Measurements from ENCODE around the gene MUCL3.

Gene MUCL3

DNA sequence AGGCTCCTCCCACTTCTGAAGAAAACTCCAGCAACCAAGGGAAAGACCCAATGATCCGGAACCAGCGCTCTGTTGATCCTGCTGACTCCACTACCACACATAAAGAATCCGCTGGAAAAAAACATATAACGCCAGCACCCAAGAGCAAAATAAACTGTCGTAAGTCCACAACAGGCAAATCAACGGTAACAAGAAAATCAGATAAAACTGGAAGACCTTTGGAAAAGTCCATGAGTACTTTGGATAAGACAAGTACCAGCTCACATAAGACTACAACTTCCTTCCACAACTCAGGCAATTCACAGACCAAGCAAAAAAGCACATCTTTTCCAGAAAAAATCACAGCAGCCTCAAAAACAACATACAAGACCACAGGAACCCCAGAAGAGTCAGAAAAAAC is 8.0 kb downstream of the MUCL3 start:
- DNase-seq: no peak
- no peak overlapping the region for H3K4me3 ChIP-seq (ENCODE audit: control insufficient read depth in 1 of 7, extremely low read depth in 1 of 7, insufficient read depth in 4 of 7, low read depth in 2 of 7, low read length in 6 of 7)
- no peaks in the 10 kb centered on the region for H3K4me1 ChIP-seq (ENCODE audit: control extremely low read depth in 1 of 4, control insufficient read depth in 4 of 4, insufficient read depth in 4 of 4, low read length in 3 of 4)
- CTCF ChIA-PET: no interaction called here
- POLR2A ChIA-PET: no interaction called here
- 100% methylated on average over 6 of the region's 6 CpGs for WGBS (ENCODE audit: insufficient coverage)
- H3K9me3 ChIP-seq (ENCODE audit: control extremely low read depth in 1 of 5, control insufficient read depth in 4 of 5, insufficient read depth in 2 of 5, low read depth in 1 of 5, low read length in 4 of 5): peaks cover 0 to 6% (median 0%) of the 10 kb centered on the region in 5 experiments
- H3K27me3 ChIP-seq (replicated peaks in 2 of 5; ENCODE audit: control insufficient read depth in 4 of 5, insufficient read depth in 5 of 5, low read length in 4 of 5): peaks cover 8 to 54% (median 27%) of the 10 kb centered on the region in 5 experiments
- H3K27ac ChIP-seq (ENCODE audit: insufficient read depth in 1 of 2, low read depth in 1 of 2, low read length in 2 of 2, poor library complexity in 1 of 2, severe bottlenecking in 2 of 2): no peak overlapping the region
- no peaks in the 10 kb centered on the region for H3K36me3 ChIP-seq (ENCODE audit: control insufficient read depth in 4 of 4, insufficient read depth in 4 of 4, low read length in 3 of 4)

DNA sequence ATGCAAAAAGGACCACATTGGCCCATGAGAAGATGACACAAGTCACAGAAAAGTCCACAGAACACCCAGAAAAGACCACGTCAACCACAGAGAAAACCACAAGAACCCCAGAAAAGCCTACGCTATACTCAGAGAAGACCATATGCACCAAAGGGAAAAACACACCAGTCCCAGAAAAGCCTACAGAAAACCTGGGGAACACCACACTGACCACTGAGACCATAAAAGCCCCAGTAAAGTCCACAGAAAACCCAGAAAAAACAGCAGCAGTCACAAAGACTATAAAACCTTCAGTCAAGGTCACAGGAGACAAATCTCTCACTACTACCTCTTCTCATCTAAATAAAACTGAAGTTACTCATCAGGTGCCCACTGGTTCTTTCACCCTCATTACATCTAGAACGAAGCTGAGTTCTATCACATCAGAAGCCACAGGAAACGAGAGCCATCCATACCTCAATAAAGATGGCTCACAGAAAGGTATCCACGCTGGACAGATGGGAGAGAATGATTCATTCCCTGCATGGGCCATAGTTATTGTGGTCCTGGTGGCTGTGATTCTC is 11.2 kb downstream of the MUCL3 start:
- Histone ChIP-seq H3K27me3 (replicated peaks in 2 of 5; ENCODE audit: control insufficient read depth in 4 of 5, insufficient read depth in 5 of 5, low read length in 4 of 5) (peaks cover 11 to 70% (median 34%) of the 10 kb centered on the region in 5 experiments), H3K4me3 (ENCODE audit: control insufficient read depth in 1 of 7, extremely low read depth in 1 of 7, insufficient read depth in 4 of 7, low read depth in 2 of 7, low read length in 6 of 7) (no peak overlapping the region), H3K4me1 (ENCODE audit: control extremely low read depth in 1 of 4, control insufficient read depth in 4 of 4, insufficient read depth in 4 of 4, low read length in 3 of 4) (peaks cover 2 to 16% (median 14%) of the 10 kb centered on the region in 4 experiments), H3K9me3 (ENCODE audit: control extremely low read depth in 1 of 5, control insufficient read depth in 4 of 5, insufficient read depth in 2 of 5, low read depth in 1 of 5, low read length in 4 of 5) (peaks cover 0 to 6% (median 0%) of the 10 kb centered on the region in 5 experiments), H3K36me3 (ENCODE audit: control insufficient read depth in 4 of 4, insufficient read depth in 4 of 4, low read length in 3 of 4) (no peaks in the 10 kb centered on the region), H3K27ac (ENCODE audit: insufficient read depth in 1 of 2, low read depth in 1 of 2, low read length in 2 of 2, poor library complexity in 1 of 2, severe bottlenecking in 2 of 2) (no peak overlapping the region)
- CTCF ChIA-PET: interaction anchor here (1.1 to 1.5 kb wide), 2 partner anchors 35 to 135 kb away, joined by 3 to 4 read pairs; no protein-coding TSS in a partner anchor
- WGBS (ENCODE audit: insufficient coverage): 95% methylated on average over 5 of the region's 5 CpGs
- no peak for DNase-seq
- POLR2A ChIA-PET: no interaction called here

DNA sequence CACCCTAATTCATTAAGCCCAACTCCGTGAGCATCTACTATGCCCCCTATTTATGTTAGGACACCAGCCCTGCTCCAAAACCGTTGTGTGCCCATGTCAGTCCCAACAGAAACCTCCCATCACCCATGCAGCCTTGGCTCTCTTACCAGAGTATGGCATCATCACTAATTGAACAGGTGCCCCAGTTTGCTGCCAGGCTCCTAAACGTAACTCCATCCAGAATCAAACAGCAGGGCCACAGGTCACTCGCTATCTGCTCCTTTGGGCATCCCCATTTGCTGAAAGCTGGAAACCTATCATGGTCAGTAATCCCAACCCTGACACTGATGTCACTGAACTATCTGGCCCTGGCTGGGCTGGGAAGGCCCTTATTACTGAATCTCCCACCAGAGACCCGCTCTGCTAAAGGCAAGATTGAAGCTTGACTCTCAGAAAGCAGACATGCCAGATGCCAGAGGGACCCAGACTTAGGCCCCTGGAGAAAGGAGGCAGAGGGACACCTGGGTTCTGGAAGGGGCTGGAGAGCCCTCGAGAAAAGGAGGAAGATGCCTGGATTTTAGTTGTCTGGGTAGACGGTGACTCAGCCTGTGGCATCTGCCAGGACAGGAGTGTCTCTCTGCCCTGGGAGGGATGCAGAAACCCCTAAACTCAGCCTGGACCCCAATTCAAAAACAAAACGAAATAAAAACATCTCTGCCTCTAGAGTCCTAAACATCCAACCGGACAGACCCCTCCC is 14.0 kb downstream of the MUCL3 start:
- DNase-seq: peak in 2 of 3 donors; percentile 11 to 38
- H3K27me3 ChIP-seq (replicated peaks in 2 of 5; ENCODE audit: control insufficient read depth in 4 of 5, insufficient read depth in 5 of 5, low read length in 4 of 5): peaks cover 11 to 80% (median 30%) of the 10 kb centered on the region in 5 experiments
- CTCF ChIA-PET: no interaction called here
- H3K36me3 ChIP-seq (ENCODE audit: control insufficient read depth in 4 of 4, insufficient read depth in 4 of 4, low read length in 3 of 4): no peaks in the 10 kb centered on the region
- POLR2A ChIA-PET: no interaction called here
- WGBS (ENCODE audit: insufficient coverage): 78% methylated on average over 6 of the region's 9 CpGs
- H3K4me3 ChIP-seq (ENCODE audit: control insufficient read depth in 1 of 7, extremely low read depth in 1 of 7, insufficient read depth in 4 of 7, low read depth in 2 of 7, low read length in 6 of 7): peak overlapping the region in 6 of 7 experiments; percentile 25 to 72 (median 60)
- peaks cover 0 to 3% (median 0%) of the 10 kb centered on the region in 5 experiments for H3K9me3 ChIP-seq (ENCODE audit: control extremely low read depth in 1 of 5, control insufficient read depth in 4 of 5, insufficient read depth in 2 of 5, low read depth in 1 of 5, low read length in 4 of 5)
- no peak overlapping the region for H3K27ac ChIP-seq (ENCODE audit: insufficient read depth in 1 of 2, low read depth in 1 of 2, low read length in 2 of 2, poor library complexity in 1 of 2, severe bottlenecking in 2 of 2)
- H3K4me1 ChIP-seq (ENCODE audit: control extremely low read depth in 1 of 4, control insufficient read depth in 4 of 4, insufficient read depth in 4 of 4, low read length in 3 of 4): peaks cover 2 to 16% (median 14%) of the 10 kb centered on the region in 4 experiments

DNA sequence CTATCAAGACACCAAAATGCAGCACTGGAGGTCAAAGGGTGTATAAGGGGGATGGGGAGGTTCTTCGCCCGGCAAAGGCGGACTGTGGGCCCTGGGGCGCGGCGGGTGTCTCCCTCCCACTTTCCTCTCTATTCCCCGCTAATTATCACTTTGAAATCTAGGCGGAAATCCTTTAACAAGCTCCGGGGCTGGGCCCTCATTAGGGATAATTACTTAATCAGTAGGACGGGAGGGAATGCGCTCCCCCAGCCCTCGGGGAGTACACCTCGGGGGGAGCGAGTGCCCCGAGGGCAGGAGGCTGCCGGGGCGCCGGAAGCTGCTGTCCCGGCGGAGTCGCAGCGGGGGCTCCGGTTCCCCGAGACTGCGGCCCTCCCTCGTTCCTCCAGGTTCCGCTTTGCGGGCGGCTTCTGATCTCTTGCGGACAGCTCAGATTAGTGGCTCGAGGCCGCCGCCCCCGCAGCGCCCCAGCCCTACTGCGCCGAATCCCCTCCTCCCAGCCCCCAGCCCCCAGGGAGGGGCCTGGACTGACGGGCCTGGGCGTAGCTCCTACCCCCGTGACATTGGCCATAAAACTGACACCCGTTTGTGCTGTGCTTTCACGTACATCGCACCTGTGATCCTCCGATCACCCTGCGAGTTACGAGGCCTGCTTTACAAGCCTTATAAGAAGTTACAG is 14.7 kb downstream of the MUCL3 start:
- Histone ChIP-seq H3K27ac (ENCODE audit: insufficient read depth in 1 of 2, low read depth in 1 of 2, low read length in 2 of 2, poor library complexity in 1 of 2, severe bottlenecking in 2 of 2) (no peak overlapping the region), H3K4me3 (ENCODE audit: control insufficient read depth in 1 of 7, extremely low read depth in 1 of 7, insufficient read depth in 4 of 7, low read depth in 2 of 7, low read length in 6 of 7) (peak overlapping the region; percentile 11 to 72 (median 55)), H3K9me3 (ENCODE audit: control extremely low read depth in 1 of 5, control insufficient read depth in 4 of 5, insufficient read depth in 2 of 5, low read depth in 1 of 5, low read length in 4 of 5) (peaks cover 0 to 3% (median 0%) of the 10 kb centered on the region in 5 experiments), H3K4me1 (ENCODE audit: control extremely low read depth in 1 of 4, control insufficient read depth in 4 of 4, insufficient read depth in 4 of 4, low read length in 3 of 4) (peaks cover 2 to 16% (median 14%) of the 10 kb centered on the region in 4 experiments), H3K27me3 (replicated peaks in 2 of 5; ENCODE audit: control insufficient read depth in 4 of 5, insufficient read depth in 5 of 5, low read length in 4 of 5) (peaks cover 11 to 80% (median 33%) of the 10 kb centered on the region in 5 experiments), H3K36me3 (ENCODE audit: control insufficient read depth in 4 of 4, insufficient read depth in 4 of 4, low read length in 3 of 4) (no peaks in the 10 kb centered on the region)
- ChIA-PET CTCF (interaction anchor here (1.0 kb wide), 1 partner anchor 13 kb away, joined by 3 read pairs; no protein-coding TSS in a partner anchor), POLR2A (interaction anchor here (0.6 to 1.0 kb wide), 2 partner anchors 12 to 17 kb away, joined by 3 read pairs; no protein-coding TSS in a partner anchor)
- WGBS (ENCODE audit: insufficient coverage): 0% methylated on average over 27 of the region's 46 CpGs
- DNase-seq: peak; percentile 56 to 90 (median 84)

DNA sequence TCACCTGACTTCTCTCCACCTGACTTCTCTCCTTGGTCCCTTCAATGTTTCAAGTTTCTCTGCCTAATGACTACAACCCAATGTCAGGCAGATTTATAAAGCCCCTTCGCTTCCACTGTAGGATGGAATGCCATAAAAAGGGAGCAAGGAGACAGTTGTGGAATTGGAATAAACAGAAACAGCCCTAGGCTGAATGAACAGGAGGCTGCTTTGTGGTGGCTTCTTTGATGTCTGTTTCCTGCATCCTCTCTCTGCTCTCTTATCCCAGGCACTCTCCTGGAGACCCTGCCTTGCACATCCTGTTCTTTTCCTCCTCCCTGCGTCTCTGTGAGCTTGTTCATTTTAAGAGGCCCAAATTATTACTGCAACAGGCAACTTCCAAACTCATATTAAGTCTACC is 16.9 kb downstream of the MUCL3 start:
- Histone ChIP-seq H3K27ac (ENCODE audit: insufficient read depth in 1 of 2, low read depth in 1 of 2, low read length in 2 of 2, poor library complexity in 1 of 2, severe bottlenecking in 2 of 2) (no peak overlapping the region), H3K27me3 (replicated peaks in 2 of 5; ENCODE audit: control insufficient read depth in 4 of 5, insufficient read depth in 5 of 5, low read length in 4 of 5) (peaks cover 3 to 68% (median 30%) of the 10 kb centered on the region in 5 experiments), H3K4me1 (ENCODE audit: control extremely low read depth in 1 of 4, control insufficient read depth in 4 of 4, insufficient read depth in 4 of 4, low read length in 3 of 4) (peaks cover 2 to 16% (median 14%) of the 10 kb centered on the region in 4 experiments), H3K4me3 (ENCODE audit: control insufficient read depth in 1 of 7, extremely low read depth in 1 of 7, insufficient read depth in 4 of 7, low read depth in 2 of 7, low read length in 6 of 7) (no peak overlapping the region), H3K36me3 (ENCODE audit: control insufficient read depth in 4 of 4, insufficient read depth in 4 of 4, low read length in 3 of 4) (no peaks in the 10 kb centered on the region), H3K9me3 (ENCODE audit: control extremely low read depth in 1 of 5, control insufficient read depth in 4 of 5, insufficient read depth in 2 of 5, low read depth in 1 of 5, low read length in 4 of 5) (no peaks in the 10 kb centered on the region)
- 65% methylated on average over 2 of the region's 2 CpGs for WGBS (ENCODE audit: insufficient coverage)
- CTCF ChIA-PET: no interaction called here
- no peak for DNase-seq
- POLR2A ChIA-PET: interaction anchor here (1.2 kb wide), 1 partner anchor 23 kb away, joined by 5 read pairs; no protein-coding TSS in a partner anchor

DNA sequence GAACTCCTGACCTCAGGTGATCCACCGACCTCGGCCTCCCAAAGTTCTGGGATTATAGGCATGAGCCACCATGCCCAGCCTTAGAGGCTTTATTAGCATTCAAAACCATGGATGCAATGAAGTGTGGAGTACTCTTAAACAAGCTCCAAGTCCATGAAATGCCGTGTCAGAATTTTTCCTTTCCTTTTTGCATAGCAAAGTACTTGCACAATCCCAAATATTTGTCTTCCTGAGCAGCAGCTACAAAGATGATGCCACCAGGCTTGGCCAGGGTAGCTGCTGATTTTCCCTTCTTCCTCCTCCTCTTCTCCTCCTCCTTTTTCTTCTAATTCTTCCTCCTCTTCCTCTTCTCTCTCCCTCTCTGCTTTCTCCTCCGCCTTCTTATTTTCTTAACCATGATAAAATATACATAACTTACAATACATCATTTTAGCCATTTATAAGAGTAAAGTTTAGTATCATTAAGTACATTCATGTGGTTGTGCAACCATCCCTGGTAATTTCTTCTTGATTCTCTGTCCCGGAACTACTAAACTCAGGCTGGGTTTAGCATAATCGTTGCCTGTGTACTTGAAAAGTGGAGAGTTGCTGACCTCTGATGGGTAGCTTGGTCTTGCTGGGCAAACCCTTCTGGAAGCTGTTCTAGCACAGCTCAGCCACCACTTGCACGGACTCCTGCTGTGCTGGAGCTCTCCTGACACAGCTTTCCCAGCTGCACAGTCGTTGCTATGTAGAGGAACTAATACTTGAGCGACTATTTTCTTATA is 20.3 kb downstream of the MUCL3 start:
- Histone ChIP-seq H3K27me3 (replicated peaks in 2 of 5; ENCODE audit: control insufficient read depth in 4 of 5, insufficient read depth in 5 of 5, low read length in 4 of 5) (peaks cover 0 to 46% (median 22%) of the 10 kb centered on the region in 5 experiments), H3K4me1 (ENCODE audit: control extremely low read depth in 1 of 4, control insufficient read depth in 4 of 4, insufficient read depth in 4 of 4, low read length in 3 of 4) (peaks cover 0 to 2% (median 1%) of the 10 kb centered on the region in 4 experiments), H3K9me3 (ENCODE audit: control extremely low read depth in 1 of 5, control insufficient read depth in 4 of 5, insufficient read depth in 2 of 5, low read depth in 1 of 5, low read length in 4 of 5) (no peaks in the 10 kb centered on the region), H3K4me3 (ENCODE audit: control insufficient read depth in 1 of 7, extremely low read depth in 1 of 7, insufficient read depth in 4 of 7, low read depth in 2 of 7, low read length in 6 of 7) (no peak overlapping the region), H3K27ac (ENCODE audit: insufficient read depth in 1 of 2, low read depth in 1 of 2, low read length in 2 of 2, poor library complexity in 1 of 2, severe bottlenecking in 2 of 2) (no peak overlapping the region), H3K36me3 (ENCODE audit: control insufficient read depth in 4 of 4, insufficient read depth in 4 of 4, low read length in 3 of 4) (no peaks in the 10 kb centered on the region)
- ChIA-PET CTCF (no interaction called here), POLR2A (no interaction called here)
- WGBS (ENCODE audit: insufficient coverage): 93% methylated on average over 5 of the region's 9 CpGs
- DNase-seq: no peak
